Left ventricle myocardium superior (tissue), 1 donor: ENCODE measurements around the gene KIF2A. TPM values are rescaled to one million over a fixed set of nuclear protein-coding genes. Genes with fewer than 3 reads are reported as not detected.
A peak's percentile ranks its signal among the peaks of the same experiment; 100 is the strongest.

Experiments used
- ATAC-seq: fragments of 200-7000 bp; cut with Tn5 transposase; one replicate; pipeline ENCODE4 v1.9.1; 2020; ENCODE audit warnings: mild to moderate bottlenecking, moderate library complexity
- DNase-seq: peaks from one replicate; pipeline ENCODE4 v3.0.0-alpha.2; 2020
- intact Hi-C: fragments of 100-400 bp; cut with micrococcal nuclease; formaldehyde crosslinking; loops from one replicate; pipeline ENCODE4 v1.11.0; 2022
- long read RNA-seq: library from polyadenylated mRNA; unstranded; transcript quantifications from one replicate; pipeline ENCODE4 v2.0.0, GENCODE V29; 2021
- total RNA-seq: library from RNA; stranded (reverse); fragmentation: NEBNext Ultra II Directional; extraction: Animal tissue kit (Norgen Biotek cat#: 25700); gene quantifications from one replicate; pipeline ENCODE4 v1.2.1, GENCODE V29; 2021
- donor health status: DM: no; HTN: yes; CAD: no; lungs with severe emphysema.

Gene KIF2A
- total RNA-seq, result 9.3 TPM
- long read RNA-seq, partial matches to known transcripts, result 1 of 3 reads
- long read RNA-seq, other reads (novel, unspliced or antisense), result 0 of 3 reads

DNA sequence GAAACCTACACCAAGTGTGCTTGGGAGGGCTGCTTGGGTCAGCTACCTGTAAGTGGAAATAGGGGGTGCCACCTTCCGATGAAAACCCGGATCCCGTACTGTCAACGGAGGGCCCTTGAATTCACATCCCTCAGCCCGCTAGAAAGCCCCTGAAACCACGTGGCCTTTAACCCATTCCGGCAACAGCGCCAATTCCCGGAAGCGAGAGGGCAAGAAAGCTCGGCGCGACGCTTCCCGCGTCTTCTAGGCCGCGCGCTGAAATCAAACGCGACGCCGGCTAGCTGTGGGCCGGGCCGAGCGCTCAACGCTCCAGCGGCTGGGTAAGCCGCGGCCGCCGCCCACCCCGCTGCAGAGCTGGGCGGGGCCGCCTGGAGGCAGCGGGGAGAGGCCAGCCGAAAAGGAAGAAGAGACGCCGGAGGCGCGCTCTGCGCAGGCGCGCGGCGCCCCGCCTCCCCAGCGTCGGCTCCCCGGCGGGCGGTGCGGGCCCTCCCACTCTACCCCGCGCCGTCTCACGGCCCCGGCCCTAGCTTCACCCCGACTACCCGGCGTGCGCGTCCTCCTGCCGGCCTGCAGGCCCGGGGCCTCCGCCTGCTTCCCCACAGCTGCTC, at the start of gene KIF2A:
TSS of gene KIF2A (plus strand) at position 492 of the 608 bp plus-strand sequence. CDS start 267 bp downstream, outside the sequence.
- peak; percentile 99 for ATAC-seq
- DNase-seq, result peak; percentile 95
- intact Hi-C loops, result no loop called here

DNA sequence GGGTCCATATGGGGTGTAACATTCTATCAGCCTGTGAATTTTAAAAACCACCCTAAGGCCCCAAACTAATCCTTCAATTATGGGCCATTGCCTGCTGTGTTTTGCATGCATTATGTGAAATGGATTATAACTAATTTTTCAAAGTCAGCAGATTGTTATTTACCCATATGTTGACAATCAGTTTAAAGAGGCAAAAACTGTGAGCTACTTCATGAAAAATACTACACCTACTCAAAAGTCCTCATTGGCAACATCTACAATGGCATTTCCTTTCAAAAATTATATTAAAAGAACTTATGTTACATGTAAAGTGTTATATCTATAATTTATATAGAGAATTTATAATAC, 49.0 kb upstream of the KIF2A start:
- ATAC-seq, result no peak
- no peak for DNase-seq
- intact Hi-C loops, result no loop called here

DNA sequence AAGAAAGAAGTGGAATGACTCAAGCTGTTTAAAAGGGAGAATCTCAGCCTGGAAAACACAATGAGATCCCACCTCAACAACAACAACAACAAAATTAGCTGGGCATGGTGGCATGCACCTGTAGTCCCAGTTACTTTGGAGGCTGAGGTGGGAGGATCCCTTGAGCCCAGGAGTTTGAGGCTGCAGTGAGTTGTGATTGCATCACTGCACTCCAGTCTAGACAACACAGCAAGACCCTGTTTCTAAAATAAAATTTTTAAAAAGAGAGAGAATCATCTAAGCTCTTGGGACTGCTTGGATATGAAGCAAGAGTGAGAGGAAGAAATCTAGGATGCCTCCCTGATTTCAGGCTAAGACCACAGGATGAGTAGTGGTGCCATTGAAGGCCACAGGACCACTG, 47.4 kb upstream of the KIF2A start:
- DNase-seq, result no peak
- no peak for ATAC-seq
- intact Hi-C loops, result no loop called here

DNA sequence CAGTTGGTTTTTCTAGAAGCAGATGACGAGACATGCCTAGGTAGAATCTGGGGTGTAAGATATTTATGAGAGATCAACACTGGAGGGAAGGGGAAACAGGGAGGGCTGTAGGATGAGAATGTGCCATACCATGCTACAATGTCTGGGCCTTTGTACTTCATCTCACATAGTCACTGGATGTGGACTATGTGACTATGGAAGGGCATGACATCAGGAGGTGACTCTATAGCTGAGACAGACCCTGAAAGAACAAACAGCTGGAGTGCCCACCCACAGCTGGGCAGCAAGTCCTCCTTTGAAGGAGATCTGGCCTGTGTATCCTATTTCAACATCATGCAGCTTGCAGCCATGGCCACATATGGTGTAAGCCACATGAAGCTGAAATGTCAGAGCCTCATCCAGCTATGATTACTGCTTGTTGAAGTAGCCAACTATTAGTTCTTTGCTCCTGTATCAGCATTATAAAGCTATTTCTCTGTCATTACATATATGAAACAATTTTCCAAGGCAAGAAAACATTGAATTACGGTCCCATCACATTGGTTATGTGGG, 46.2 kb upstream of the KIF2A start:
- no peak for ATAC-seq
- no peak for DNase-seq
- intact Hi-C loops, result no loop called here

DNA sequence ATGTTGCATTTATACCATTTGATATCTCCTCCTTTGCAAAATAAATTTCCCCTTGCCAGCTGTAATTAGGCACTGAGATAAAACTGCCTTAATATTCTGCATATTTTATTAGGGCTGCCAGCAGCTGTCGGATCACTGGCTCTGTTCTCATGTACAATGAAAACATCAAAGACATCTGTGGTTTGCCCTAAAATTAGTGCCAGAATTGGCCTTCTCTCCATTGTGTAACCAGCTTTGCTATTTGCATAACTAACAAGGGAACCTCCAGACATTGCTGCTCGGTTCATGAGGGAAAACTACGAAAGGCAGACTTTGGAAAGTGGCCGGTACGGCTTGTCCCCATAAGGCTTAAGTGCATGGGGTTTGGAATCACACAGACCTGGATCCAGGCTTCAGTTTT, 45.5 kb upstream of the KIF2A start:
- intact Hi-C loops, result no loop called here
- DNase-seq, result no peak
- ATAC-seq, result no peak

DNA sequence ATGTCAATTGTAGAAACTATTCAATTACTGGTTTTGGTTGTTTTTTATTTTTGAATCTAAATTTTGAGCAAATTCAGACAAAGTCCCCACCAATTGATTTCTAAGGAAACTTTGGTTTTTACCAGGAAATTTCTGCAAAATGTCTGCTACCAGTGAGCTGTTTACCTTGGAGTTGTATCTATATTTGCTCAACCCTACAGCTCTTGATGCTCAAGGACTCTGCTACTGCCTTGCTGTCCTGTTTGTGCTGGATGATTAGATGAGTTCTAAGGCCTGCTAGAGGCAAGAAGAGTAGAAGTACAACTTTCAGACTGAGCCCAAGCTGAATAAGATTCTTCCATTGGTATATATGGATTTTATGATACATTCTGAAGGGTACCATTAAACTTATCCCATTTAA, 42.6 kb upstream of the KIF2A start:
- no peak for DNase-seq
- intact Hi-C loops, result no loop called here
- no peak for ATAC-seq

DNA sequence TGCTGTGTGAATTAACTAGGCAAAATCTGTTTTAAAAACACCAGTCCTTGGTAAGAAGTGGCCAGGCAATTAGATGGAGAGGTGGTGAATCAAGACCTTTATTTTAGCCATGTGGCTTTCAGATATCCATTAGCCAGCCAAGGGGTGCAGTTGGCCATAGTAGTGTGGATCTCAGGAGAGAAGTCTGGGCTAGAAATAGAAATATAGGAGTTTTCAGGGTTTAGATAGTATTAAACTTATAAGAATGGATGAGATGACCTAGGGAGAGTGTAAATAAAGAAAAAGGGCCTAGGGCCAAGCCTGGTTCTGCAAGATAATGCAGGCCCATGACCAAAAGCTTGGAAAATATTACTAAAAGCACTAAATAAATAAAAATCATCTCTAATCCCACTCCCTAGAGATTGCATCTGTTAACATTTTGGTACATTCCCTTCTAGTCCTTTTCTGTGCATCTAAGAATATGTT, 40.3 kb upstream of the KIF2A start:
- intact Hi-C loops, result no loop called here
- DNase-seq, result no peak
- ATAC-seq, result no peak

DNA sequence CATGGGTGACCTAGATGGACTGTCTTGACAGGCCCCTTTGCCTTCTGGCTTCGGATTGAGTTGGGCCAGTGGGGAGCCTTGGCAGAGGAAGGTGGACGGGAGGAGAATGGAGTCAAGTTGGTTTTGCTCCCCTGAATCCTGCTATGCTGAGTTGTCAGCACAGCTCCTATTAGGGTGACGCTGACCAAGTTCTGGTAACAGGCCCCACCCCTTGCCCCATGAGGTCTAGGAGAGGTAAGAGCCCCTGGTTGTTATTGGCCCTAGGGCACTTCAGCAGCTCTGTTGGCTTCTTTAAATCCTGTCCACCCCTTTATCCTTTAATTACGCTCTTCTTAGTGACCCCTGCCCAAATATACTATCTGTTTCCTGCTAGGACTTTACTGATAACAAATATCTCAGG, 39.4 kb upstream of the KIF2A start:
- intact Hi-C loops, result no loop called here
- ATAC-seq, result no peak
- DNase-seq, result no peak

DNA sequence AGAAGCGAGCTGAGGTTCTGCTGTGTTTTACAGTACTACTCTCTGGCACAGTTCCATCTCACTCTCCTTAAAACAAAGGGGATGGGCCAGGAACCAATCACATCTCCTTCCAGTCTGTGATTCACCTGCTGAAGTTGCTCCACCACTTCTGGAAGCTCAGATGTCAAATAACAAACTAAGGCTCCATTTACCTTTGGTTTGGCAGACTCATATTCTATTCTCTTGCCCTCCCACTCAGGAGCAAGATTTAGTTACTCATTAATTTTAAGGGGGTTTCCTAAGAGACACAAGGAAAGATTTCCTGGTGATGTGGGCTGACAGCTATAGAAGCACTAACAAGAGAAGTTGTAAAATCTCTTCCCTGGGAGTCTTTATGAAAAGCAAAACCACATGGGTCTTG, 37.8 kb upstream of the KIF2A start:
- intact Hi-C loops, result no loop called here
- DNase-seq, result no peak

DNA sequence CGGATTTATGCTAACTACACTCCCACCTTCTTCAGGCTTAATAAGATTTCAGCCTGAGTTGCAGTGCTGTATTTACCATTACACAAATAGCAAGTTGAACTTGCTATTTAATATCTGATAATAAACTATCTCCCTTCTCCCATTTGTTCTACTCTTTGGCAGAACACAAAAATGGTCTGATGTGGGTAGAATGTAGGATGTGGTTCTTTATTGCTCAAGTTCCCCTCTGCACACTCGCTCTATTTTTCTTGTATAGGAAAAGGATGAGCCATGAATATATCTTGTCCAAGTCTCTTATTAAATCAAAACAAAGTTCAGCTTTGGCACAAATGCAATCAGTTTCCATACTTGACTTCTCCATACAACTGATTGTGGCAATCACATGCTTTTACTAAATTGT, 37.2 kb upstream of the KIF2A start:
- no peak for DNase-seq
- intact Hi-C loops, result no loop called here
- no peak for ATAC-seq

More for the DNA sequence above, 37.8 kb upstream of the KIF2A start:
- no peak for ATAC-seq

DNA sequence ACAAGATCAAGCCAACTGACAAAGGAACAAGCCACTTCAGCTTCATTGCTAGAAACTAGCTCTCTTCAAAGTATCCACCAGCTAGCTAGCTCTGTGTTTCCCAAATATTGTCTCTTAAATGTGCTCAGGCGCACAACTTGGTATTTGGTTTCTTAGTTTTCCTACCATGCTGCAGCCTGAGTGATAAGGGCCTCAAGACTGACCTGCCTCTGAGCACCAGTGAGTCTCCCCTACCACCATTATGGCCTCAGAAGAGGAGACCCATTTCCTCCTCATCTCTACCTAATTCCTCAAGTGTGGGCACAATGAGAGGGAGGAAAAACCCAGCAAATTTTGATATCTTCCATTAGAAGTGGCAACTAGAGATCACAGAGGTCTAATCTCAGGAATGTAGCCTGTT, 34.6 kb upstream of the KIF2A start:
- no peak for DNase-seq
- intact Hi-C loops, result no loop called here
- ATAC-seq, result no peak

DNA sequence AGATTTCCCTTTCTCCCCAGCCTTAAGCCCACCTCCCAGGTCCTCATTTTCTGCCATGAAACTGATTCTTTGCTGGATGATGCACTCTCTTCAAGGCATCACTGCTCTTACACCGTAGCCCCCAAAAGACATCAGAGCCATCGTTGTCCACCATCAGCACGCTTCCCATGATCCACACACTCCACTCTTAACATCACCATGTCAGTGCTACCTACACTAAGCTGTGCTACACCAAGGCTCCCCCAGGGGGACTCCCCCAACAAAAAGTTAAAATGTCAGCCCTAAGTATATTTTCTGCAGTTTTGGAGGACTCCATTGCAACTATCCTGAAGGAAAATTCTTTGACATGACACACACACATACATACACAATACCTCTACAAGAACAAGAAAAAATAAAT, 34.1 kb upstream of the KIF2A start:
- intact Hi-C loops, result no loop called here
- ATAC-seq (no peak), DNase-seq (no peak)

DNA sequence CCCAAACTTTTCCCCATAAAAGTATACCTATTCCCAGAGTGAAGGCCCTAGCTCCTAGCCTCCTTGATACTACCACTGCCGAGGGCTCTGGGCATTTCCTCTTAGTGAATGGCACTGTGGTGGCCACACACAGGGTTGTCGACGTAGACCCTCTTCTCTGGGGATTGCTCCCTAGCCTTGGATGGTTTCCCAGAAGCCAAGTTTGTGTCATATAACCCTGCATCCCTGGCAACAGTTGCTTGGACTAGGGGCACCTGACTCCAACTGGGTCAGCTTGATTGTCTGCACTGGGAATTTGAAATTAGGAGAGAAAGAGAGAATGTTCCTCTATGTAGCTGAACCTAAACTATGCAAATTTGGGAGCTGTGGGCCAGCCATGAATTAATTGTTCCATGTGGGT, 32.3 kb upstream of the KIF2A start:
- intact Hi-C loops, result no loop called here
- DNase-seq, result no peak
- ATAC-seq, result no peak

DNA sequence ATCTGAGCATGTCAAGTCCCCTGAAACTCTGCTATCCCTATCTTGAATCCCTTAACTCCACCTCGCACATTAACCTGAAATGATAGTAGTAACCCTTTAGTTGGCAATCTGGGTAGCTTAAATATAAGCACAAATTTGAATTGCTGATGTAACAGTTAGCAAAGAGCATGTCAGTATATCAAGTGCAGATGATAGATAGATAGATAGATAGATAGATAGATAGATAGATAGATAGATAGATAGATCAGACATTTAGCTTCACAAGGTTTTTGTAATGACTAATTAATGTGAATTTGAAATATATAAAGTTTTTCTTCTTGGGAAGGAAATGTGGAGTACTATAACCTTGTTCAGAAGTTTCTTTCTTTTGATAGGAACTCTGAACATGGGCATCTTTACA, 30.4 kb upstream of the KIF2A start:
- DNase-seq (no peak), ATAC-seq (no peak)
- intact Hi-C loops, result no loop called here

DNA sequence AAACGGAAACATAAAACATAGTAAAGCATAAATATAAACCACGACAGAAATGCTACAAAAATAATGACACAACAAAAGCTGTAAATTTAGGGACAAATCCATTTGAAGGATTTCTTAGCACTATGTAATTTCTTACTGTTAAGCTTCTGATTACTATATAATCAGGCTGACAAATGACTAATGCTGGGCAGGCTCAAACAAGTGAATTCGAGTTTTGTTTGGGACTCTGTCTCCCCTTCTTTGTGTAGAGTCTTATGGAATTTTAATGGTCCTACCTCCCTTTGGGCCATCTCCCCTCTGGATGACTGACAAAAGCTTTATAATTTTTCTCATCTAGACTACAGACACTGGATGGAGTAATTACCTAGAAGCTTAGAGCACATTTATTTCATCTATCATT, 24.6 kb upstream of the KIF2A start:
- no peak for ATAC-seq
- no peak for DNase-seq
- intact Hi-C loops, result no loop called here

DNA sequence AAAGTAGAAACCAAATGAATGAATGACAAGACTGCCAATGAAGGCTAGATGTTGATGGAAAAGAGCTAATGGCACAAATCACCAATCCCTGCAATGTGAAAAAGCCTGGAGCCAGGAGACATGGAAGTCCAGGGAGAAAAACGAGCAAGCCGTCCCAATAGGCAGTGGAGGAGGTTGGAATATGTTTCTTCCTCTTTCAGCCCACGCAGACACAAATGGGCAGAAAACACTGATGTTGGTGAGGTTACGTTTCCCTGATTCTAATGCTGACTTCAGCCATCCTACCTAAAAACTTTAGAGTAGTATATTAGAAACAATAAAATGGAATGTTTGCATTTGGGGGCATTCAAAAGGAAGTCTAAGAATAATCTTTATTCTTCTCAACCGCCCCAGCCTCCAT, 23.9 kb upstream of the KIF2A start:
- intact Hi-C loops, result no loop called here
- DNase-seq (no peak), ATAC-seq (no peak)

DNA sequence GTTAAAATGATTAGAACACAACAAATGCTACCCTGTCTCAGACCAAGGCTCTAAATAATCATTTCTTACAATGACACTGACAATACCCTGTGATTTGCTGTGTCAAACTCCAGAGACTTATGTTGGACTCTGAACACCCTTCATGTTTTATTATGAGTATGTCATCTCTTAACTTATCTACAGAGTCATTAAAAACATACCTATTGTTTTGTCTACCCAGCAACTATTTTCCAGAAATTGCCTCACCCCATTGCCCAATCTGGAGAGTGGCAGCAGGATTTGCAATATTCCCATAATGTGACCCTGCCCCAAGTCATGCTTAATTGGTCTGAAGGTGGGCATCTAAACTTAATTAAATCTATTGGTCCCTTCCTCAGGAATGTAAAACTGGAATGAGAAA, 23.0 kb upstream of the KIF2A start:
- no peak for ATAC-seq

DNA sequence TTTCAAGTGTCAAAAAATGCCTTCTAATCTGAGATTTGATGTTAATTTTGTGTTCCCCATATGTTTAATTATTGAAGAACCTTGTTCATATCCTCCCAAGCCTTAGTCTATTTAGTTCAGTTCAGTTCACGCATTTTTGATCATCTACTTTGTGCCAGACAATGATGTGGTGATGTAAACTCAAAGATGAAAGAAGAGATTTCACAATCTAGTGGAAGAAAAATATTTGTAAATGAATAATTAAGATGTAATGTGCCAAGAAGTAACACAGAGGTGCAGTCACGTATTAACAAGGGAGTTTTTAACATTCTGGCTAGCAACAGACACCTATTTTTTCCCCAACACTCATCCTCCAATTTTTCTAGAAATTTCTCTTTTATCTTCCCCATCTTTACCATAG, 22.1 kb upstream of the KIF2A start:
- intact Hi-C loops, result no loop called here
- no peak for ATAC-seq

More for the DNA sequence above, 23.0 kb upstream of the KIF2A start:
- intact Hi-C loops, result no loop called here
- no peak for DNase-seq

DNA sequence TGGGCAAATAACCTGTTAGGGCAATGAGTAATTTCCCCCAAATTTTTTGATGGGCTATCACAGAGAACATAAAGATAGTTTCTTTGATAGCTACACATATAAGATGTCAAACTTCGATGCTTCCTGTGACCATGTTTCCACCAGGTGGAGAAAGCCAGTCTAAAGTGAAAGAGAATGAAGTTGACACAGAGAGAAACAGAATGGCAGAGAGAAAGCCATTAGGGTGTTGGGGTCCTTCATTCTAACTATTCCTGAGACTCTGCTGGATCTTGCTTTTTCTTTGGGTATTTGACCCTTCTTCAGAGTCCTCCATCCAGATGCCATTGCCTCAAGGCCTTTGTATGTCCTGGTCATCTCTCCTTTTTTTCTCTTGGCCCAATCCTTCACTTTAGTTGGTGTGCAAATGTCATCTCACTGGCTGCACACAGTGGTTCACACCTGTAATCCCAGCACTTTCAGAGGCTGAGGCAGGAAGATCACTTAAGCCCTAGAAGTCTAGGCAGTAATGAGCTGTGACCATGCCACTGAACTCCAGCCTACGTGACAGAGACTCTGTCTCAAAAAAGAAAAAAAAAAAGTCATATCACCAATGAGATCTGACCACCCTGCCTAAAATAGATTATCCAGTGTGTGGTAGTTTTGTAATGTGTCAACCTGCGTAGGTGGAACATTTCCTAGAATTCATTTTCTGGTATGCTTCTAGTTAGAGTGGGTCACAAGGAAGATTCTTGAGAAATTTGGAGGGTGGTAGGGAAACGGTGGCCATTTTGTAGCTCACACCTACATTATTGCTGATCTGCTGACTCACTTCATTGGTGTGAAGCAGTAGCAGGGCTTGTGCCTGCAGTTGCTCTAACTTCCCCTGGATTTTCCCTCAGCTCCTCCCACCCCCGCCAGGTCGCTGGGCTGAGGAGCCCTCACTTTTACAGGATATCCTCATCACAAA, 20.8 kb upstream of the KIF2A start:
- intact Hi-C loops, result no loop called here
- ATAC-seq (no peak), DNase-seq (no peak)

More for the DNA sequence above, 22.1 kb upstream of the KIF2A start:
- DNase-seq, result no peak

DNA sequence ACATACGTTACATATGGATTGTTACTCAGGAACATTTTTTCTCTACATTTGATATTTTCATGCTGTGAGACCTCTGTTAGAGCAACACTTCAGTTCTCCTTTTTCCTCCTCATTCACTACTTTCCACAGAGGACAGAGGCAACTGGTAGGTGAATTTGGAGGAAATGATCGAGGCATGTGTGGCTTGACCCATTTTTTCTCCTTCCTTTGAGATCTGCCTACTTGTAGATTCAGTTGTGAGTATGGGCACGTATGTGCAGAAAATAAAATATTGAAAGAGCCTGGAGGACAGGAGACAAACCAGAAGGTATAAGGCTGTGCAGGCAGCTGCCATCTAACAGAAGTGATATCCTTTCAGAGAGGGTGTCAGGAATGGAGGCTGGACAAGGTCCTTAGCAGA, 19.2 kb upstream of the KIF2A start:
- ATAC-seq, result no peak
- intact Hi-C loops, result no loop called here

More for the DNA sequence above, 19.2 kb upstream of the KIF2A start:
- DNase-seq, result no peak
